GM18505 (cell line): ENCODE measurements around the gene NFYB.
"Not testable (repeated sequence)": the region's sequence is repeated elsewhere in the genome, so short reads cannot be mapped to it uniquely, and the experiment has no call there.

Experiments used
- ATAC-seq: cut with Tn5 transposase; IDR thresholded peaks from one replicate; pipeline ENCODE4 v1.9.1; 2021; ENCODE audit not compliant: unreplicated experiment
- POLR2A ChIP-seq: IDR thresholded peaks from 4 replicates; pipeline ENCODE4 v1.6.1; 2011; ENCODE audit warnings: borderline replicate concordance; ENCODE audit not compliant: insufficient read depth, insufficient read length; ENCODE audit errors: extremely low read depth

NFYB gene

DNA sequence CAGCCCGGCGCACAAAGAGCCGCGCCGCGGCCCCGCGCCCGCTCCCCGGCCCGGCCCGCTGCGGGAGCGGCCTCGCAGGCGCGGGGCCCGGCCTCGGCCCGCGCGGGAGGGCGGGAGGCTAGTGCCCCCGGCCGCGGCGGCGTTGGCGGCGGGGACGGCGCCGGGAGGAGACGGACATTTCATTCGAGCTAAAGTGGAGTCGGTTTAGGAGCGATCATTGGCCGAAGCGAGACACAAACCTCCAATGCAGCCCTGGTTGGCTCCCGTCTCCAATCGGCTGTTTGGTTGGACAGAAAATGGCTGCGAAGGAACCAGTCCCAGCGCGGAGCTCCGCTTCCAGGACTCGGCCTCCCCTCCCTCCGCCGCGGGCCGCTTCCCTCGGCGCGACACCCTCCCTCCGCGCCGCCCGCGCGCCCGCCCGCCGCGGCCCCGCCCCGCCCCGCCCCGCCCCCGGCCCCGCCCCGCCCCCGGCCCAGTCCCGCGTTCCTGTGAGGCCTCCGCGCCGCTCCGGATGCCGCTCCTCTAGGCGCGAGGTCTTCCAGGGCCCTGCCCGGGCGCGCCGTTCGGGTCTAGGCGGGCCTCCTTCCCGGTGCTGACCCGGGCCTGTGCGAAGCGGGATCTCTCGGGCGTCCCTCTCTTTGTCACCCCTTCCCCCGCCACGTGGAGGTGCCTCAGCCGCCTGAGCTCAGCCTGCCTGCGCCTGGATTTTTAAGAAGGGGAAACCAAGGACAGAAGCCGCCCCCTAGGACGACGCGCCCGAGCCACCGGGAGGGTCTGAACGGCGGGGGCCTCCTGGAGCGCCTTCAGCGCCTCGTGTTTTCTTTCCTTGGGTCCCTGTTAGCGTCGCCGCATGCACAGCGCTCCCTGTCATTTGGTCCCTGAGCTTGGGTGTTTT, at the start of gene NFYB:
TSS of gene NFYB (minus strand) at position 309 of the 895 bp plus-strand sequence. CDS start 2,757 bp downstream, outside the sequence.
- peak; percentile 91 for TF ChIP-seq POLR2A
- peak; percentile 91 for ATAC-seq

DNA sequence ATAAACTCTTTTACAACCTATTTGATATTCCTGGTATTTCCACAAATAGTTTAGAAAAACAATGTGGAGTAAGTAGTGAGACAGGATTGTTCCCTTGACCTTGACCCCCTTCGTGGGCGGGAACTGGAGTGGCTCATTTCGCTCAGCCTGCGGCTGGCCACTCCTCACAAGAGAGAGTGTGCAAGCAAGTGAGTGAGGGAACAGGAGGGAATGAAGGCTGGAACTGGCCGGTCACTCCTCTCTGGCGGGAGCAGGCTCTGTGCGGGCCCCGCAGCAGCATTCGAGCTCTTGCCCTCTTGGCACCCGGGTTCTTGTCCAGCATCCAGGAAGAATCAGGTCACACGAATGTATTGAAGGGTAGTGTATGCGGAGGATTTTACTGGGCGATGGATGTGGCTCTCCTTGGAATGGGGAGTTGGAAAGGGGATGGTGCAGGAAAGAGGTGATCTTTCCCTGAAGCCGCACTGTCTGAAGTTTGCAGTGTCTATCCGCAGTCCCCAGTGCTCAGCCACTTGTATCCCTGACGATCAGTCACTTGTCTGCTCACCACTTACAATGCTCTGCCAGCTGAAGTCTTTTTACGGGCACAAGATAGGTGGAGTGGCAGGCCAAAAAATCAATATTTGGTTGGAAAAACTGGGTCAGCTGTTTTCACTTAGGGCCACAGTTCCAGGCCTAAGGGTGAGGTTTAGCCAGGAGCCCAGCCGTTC, 49.6 kb upstream of the NFYB start:
- ATAC-seq = no peak
- no peak for TF ChIP-seq POLR2A

DNA sequence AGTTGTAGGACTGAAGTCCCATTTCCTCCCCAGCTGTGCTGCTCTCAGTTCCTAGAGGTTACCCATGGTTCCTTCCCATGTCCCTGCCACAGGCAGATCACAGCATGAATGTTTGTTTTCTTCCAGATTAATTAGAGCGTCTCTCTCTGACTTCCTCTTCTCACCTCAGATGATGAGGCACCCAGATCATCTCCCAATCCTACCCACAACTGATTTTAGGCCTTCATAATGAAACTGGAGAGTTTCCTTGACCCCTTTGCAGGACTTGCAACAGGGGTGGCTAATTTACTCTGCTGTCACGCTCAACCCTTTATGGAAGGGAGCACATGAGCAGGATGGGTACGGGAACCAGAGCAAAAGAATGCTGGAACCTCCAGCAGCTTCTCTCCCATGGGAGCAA, 45.4 kb upstream of the NFYB start:
- ATAC-seq = no peak
- no peak for TF ChIP-seq POLR2A

DNA sequence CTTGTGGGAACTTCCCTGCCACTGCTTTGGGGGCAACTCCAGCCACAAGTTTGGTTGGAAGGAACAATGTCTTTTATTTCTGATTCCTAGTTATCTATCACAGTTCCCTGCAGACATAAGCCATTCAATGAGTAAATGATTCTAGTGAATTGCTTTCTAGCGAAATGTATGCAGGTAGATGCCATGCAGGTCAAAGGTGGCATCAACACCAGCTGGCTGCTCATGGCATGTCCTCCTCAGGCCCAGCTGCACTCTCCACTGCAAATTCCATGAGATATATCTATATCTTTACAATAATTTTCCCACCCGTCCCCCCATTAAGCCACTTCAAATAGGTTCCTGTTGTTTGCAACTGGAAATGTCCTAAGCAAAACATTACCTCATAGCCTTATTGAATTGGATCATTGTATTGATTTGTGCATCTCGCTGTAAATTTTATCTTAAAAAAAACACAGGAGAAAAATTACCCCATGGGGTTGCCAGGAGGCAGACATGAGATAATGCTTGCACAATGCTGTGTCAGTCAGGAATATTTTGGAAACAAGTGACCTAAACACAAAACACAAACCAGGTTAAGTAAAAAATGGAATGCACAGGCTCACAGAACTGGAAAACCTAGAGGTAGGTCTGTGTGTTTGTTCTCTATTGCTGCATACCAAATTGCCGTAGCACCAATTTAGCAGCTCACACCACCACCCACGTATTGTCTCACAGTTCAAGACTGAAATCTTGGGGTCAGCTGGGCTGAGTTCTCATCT, 44.8 kb upstream of the NFYB start:
- no peak for TF ChIP-seq POLR2A
- ATAC-seq = no peak

DNA sequence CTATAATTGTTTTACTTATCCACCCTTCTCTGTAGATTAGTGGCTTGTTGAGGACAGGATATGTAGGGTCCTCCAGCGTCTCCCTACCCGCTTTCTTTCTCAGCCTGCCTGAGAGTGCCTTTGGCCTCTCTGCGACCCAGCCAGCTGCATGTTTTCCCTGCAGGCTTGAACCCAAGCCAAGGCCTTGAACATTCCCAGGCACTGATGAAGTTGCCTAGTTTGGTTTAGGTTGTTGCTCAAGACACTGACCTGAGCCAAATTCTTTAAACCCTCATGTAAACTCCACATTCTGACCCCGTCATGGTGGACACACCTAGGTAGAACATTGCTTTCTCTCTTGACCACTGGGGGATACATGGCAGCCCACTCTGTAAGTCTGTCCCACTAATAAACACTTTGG, 44.1 kb upstream of the NFYB start:
- TF ChIP-seq POLR2A = no peak
- no peak for ATAC-seq

DNA sequence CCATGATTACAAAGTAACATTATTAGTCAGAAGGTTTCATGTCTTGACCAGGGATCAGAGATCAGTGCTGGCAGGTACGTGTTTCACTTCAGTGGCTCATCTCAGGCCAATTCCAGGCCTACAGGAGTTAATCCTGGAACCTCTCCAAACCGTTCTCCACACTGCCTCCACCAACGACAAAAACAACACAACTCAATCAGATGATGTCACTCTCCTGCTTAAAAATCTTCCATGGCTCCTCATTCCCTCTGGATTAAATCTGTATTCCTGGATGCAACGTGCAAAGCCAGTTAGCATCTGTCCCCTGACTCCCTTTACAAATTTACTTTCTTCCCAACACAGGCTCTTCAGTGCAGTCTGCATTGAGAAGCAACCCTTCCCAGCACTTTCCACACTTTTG, 43.3 kb upstream of the NFYB start:
- ATAC-seq = no peak

DNA sequence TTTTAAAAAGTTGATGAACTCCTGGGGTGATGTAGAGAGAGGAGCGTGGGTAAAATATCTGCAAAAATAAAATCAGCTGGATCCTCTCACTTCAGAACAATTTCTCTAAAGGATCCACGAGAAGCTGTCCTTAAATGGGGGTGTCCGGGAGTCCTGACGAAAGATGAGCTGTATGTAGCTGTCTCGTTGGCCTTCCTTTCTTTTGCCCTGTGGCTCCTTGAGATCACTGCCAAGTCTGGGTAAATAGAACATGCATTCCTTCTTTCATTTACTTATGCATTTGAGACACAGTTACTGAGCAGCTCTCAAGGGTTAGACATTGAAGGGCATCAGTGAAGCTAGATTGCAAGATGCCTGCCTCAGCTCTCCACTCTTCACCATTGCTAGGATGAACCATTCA, 42.4 kb upstream of the NFYB start:
- ATAC-seq = no peak
- TF ChIP-seq POLR2A = no peak

More for the DNA sequence above, 43.3 kb upstream of the NFYB start:
- no peak for TF ChIP-seq POLR2A

DNA sequence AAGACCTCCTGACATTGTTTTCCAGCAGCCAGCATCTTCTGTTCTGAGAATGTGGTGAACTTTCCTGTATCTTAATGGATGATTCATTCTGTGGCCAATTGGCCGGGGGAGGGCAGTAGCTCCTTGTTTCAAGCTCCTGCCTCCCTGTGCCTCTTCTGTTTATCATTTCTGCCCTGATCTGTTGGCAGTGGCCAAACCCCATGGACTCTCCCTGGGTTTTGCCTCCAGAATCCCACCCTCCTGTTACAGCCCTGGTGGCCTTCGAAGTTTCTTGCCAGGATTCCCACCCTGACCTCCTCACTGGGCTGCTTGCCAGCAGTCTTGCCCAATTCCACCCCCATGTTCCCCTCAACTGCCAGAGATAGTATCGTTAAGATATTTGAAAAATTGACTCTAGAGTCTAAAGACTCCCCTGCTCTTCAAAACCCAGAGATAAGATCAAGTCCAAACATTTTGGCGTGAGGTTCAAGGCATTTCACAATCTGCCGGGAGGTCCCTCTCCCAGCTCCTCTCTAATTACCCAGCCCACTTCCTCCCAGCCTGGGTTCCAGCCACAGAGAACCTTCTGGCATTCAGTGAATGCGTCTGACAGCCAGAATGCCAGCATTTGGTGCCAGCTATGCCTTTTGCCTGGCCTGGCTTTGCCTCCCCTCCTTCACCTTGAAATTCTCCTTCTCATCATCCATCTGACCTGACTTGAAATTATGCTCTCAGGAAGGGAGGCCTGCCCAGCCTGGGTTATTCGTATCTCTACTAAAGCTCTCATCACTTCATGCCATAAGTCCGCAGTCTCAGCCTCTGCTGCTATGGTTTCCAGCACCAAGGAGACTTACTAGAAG, 39.9 kb upstream of the NFYB start:
- no peak for TF ChIP-seq POLR2A
- ATAC-seq = no peak

DNA sequence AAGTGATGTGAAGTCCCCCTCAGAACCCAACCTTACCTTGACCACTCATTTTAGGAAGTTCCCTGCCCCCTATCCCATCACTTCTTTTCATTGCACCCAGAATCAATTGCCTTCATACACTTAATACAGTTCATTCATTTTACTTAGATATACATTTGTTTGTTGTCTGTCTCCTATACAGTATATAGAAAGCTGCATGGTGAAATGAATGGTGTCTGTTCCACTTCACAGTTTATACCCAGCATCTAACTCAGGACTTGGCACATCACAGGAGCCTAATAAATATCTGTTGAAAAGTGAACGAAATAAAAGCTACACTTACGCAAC, 39.3 kb upstream of the NFYB start:
- TF ChIP-seq POLR2A = no peak
- ATAC-seq = no peak

DNA sequence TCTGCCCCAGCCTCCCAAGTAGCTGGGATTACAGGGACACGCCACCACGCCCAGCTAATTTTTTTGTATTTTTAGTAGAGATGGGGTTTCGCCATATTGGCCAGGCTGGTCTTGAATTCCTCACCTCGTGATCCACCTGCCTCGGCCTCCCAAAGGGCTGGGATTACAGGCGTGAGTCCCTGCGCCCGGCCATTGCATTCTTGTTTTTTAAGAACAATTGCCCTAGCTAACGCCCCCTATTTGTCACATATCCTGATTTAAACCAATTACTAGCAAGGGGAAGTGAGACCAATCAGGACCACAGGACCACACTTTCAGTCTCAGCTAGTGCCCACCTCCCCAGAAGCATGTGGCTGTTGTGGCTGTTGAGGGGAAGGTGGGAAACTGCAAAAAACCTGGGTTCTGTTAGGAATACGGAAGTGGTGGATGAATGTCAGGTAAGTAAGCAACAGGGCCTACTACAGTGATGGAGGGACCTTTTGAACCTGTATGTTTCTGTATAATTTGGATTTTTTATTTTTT, 37.8 kb upstream of the NFYB start:
- ATAC-seq = no peak
- TF ChIP-seq POLR2A = no peak

DNA sequence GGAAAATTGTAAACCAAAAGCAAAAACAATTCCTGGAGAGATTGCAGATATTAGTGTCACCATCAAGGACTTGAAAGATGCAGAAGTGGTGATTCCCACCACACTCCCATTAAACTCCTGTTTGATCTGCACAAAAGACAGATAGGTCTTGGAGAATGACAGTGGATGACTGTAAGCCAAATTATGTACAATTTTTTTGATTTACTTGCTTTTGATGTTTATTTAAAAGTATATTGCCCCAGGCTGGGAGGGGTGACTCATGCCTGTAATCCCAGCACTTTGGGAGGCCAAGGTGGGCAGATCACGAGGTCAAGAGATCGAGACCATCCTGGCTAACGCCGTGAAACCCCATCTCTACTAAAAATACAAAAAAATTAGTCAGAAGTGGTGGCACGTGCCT, 35.8 kb upstream of the NFYB start:
- not testable (repeated sequence) for ATAC-seq

DNA sequence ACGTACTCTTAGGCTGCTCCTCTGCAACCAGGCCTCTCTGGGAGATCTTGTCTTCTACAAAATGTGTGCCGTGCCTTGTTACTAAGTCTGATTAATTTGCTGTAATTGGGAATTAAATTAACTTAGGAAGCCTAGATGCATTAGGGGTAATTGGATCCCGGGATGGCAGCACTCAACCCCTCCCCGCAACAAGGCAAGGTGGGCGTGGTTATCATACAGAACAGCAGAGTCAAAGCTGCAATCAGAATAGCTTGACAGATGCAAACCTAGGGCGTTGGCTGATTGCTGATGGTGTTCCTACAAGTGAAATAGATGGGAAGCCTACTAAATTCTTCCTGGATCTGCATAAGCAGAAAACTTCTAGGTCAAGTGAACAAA, 34.5 kb upstream of the NFYB start:
- TF ChIP-seq POLR2A = no peak

More for the DNA sequence above, 34.5 kb upstream of the NFYB start:
- no peak for ATAC-seq
